HTR-8/SVneo (cell line): Measurements from ENCODE around the gene ATXN10.
"Not testable (repeated sequence)": the region's sequence is repeated elsewhere in the genome, so short reads cannot be mapped to it uniquely, and the experiment has no call there.

ENCODE experiments used
- DNase-seq: peaks from one replicate; pipeline ENCODE4 v3.0.0; 2011; ENCODE audit warnings: low spot score, mixed read lengths; ENCODE audit not compliant: insufficient read length
- FAIRE-seq: peaks from 2 replicates; lab custom pipeline; 2011; peaks lifted over from hg19 to GRCh38; lab: Jason Lieb, UNC

ATXN10 gene

DNA sequence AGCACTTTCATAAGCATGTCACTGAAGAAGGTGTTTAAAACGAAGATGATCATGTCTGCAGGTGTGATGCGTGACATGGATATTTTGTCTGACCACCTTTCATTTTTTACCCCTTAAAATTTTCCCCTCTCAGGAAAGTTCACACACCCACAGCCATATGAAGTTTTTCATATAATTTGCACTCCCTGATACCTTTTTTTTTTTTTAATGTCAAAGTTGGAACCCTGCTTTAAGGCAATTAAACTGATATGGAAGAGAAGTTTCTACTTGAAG is 104.6 kb downstream of the ATXN10 start:
- DNase-seq = no peak
- no peak for FAIRE-seq

DNA sequence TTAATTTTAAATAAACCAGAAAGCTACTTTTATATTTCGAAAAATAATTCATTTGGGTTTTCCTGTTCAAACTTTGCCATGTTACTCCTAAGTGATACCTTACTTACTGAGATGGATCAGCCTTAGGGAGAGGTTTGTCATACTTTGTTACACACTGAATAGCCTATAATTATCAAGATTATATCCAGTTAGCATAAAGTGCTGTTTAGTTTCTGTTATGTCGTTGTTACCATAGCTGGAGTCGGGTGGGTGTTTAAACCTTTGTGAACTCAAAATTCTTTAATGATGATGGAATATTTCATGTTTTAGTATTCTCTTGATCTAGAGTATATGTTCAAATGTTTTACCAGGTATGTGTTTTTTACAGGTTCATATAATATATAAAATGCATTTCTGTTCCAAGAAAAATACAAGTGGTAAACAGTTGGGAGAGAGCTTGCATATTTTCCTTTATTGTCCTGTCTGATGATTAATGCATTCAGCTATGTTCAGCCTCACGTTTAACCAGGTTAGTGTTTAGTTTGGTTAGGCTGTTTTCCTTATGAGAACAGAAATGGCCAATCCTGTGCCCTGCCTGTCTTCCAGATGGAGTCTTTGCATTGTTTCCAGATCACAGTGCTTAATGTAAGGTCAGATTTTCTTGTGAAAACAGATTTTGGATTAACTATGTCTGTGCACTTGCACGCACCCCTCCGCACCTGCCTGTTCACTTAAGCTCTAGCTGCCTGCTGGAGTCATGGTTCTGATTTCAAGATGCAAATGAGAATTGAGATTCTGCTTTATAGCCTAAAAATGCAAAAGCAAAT is 105.6 kb downstream of the ATXN10 start:
- DNase-seq = no peak
- FAIRE-seq = no peak

DNA sequence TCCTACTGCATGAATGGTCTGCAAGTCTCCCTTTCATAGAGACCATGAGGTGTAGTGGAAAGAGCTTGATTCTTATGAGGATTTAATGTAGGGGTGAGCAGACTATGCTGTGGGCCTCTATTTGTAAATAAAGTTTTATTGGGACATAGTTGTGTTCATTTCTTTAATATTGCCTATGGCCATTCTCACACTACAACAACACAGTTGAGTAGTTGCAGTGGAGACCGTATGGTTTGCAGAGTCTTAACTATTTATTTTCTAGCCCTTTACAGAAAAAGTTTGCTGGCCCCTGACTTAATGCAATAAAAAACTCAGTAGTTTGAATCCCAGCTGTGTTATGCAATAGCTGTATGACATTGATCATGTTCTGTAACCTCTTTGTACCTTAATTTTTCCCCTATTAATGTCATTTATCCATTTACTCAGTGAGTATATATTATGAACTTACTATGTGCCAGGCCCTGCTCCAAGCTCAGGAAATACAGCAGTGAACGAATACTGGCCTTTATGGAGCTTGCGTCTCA is 106.3 kb downstream of the ATXN10 start:
- no peak for FAIRE-seq

DNA sequence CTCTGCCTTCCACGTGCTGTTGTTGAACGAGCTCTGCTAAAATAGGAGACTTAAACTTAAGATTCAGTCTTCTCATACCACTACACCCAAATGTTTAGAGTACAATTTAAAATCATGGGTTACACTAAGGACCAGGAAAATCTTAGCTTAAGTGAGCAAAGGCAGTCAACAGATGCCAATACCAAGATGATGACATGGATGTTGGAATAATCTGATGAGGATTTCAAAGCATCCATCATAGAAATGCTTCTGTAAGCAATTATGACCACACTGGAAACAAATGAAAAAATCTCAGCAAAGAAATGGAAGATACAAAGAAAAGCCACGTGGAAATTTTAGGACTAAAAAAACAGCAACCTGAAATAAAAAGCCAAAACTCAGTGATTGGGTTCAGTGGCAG is 109.8 kb downstream of the ATXN10 start:
- no peak for FAIRE-seq

More for the DNA sequence above, 106.3 kb downstream of the ATXN10 start:
- DNase-seq = no peak

DNA sequence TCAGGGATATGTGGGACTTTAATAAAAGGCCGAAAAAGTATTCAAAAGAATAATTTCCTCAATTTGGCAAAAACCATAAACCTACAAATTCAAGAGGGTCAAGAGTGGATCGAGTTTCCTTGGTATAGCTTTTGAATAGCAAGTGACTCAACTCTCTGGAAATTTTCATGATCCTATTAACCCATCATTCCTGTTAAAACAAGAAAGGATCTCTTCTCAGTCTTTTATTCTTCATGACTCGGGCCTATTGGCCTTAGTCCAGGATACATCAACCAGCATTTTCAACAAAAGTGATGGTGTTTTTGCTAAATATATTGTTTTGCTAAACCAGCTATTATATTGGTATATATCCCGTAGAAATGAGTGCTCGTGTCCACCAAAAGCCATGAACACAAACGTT is 110.3 kb downstream of the ATXN10 start:
- FAIRE-seq = no peak
- no peak for DNase-seq

More for the DNA sequence above, 109.8 kb downstream of the ATXN10 start:
- no peak for DNase-seq

DNA sequence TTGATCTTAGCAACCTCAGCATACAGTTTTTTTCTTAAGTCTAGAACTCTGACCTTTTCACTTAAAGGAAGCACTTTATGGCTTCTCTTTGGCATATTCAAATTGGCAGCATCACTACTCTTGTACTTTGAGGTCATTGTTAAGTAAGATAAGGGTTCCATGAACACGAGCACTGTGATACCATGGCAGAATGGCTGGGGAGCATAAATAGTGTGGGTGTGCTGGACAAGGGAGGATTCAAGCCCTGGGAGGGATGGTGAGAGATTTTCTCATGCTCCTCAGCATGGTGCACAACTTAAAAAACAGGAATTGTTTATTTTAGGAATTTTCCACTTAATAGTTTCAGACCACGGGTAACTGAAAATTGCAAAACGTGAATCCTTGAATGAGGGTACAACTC is 111.4 kb downstream of the ATXN10 start:
- DNase-seq = no peak
- FAIRE-seq = no peak

DNA sequence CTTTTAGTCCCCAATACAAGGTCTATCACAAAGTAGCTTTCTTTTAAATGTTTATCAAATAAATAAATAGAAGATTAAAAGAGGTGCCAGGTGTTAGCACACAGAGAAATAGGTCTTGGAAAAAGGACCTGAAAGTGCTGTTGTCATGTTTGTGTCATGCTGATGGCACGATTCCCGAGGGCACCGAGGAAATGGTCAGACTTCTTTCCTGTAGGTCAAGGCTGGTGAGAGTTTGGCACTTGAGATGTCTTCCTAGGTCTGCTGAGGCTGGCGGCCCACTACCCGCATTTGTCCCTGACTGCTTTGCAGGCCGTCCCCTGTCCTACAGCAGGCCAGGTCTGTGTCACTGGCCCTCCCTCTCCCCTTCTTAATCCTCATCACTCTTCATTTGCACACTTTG is 112.1 kb downstream of the ATXN10 start:
- FAIRE-seq = no peak

DNA sequence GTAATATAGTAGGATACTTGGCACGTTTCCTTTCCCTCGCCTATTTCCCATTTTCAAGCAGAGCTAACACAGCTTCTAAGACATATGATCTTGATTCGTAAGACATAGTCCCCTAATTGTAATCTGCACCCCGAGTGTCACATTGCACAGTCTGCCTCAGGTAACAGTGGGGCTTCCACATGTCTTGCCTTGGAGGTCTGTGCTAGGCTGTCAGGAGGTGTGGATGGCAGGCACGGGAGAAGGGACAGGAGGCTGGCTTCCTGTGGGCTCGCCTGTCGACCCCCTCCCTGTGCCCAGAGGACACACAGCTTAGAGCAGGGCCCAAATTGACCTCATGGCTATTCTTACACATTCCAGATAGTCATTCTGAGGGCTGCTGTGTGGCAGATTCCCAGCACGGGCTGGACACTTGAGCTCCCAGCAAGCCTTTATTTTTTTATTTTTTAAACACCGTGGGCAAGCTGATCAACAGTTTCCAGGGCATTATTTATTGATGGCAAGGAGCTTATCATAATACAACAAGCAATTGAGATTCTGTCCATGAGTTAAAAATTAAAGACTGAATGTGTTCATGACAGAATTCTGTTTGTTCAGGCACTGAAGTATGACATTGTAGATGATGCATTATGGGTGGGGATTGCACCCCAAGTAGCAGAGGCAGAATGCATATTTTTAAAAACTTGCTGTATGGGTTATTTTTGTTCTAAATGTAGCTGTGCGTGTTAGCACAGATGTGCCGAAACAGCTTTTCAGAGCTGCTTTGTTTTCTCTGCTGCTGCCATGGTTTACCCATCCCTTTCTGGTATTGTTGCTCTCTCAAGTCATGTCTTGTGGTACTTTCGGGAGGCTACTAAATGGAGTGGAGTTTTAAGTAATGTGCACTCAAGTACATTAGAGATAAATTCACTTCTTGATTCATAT is 113.0 kb downstream of the ATXN10 start:
- FAIRE-seq = no peak
- no peak for DNase-seq

More for the DNA sequence above, 112.1 kb downstream of the ATXN10 start:
- no peak for DNase-seq

DNA sequence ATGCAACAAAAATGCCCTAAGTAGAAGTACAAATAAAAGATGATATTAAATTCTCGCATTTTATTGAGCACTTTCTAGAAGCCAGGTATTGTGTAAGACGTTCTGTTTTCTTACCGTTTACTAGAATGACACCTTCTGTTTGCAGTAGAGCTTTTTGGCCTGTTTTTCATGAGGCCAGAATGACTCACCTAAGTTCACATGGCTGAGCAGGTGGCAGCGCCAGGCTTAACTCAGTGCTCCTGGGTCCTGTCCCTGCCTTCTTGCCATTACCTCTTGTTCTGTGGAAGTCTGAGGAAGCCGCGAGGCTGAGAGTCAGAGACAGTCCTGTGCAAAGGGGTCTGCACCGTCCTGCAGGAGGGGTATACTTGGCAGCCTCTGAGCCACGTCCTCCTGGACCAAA is 113.8 kb downstream of the ATXN10 start:
- FAIRE-seq (no peak), DNase-seq (no peak)

DNA sequence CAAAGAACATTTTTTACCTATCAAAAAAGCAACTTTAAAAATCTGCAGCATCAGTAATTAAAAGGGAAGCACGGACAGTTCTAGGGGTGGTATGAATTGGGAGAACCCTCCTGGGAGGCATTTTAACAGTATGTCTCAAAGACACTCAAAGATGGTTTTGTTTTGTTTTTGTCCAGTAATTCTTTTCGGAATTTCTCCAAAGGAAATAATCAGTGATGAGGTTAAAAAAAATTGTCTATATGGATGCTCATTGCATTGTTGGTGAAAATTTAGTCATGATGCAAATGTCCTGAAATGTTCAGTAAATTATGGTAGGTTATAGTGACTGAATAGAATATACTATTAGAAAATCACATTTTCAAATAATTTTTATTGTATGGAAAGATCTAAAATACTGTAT is 115.1 kb downstream of the ATXN10 start:
- DNase-seq (no peak), FAIRE-seq (no peak)

DNA sequence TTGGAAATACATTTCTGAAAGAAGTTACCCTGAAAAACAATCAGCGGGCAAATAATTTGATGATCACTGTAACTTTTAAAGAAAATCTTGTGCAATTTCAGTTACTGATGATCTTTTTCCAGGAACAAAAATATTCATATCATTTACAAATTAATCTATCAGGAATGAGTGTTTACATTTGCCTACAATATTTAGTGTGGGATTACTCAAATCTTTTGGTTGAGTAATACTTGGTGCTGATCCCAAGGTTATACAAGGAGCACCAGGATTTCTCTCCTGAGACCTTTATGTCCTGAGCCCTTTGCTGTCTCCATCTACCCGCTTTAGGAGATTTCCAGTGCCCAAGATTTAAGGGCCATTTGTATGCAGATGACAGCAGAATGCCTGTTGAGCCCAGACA is 116.1 kb downstream of the ATXN10 start:
- no peak for DNase-seq
- no peak for FAIRE-seq

DNA sequence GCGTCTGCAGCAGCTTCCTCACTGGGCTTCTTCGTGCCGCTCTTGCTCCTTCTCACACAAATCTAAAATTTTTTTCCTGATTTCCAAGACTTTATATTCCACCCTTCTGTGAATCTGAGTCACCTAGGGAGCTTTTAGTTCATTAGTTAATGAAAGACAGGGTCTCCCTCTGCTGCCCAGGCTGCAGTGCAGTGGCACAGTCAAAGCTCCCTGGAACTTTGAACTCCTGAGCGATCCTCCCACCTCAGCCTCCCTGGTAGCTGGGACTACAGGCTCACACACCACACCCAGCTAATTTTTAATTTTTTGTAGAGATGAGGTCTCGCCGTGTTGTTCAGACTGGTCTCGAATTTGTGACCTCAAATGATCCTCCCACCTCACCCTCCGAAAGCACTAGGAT is 116.9 kb downstream of the ATXN10 start:
- FAIRE-seq (no peak), DNase-seq (no peak)

DNA sequence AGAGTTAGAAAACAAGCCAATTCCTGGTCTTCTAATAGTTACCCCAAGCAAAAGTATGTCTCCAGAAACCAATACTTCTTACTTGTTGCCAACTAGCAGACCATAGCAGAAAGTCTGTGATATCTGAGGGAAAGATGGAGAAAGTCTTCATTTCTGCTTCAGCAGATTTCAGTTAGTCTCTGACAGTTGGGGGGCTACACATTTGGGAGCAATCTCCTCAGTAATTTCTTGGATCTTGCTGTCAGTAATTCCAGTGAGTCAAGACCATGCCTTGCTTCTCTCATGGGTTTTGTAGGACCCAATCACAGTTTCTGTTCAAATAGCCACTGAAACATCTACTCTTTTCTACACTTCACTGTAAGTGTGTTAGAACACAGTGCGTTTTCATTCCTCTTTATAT is 118.8 kb downstream of the ATXN10 start:
- no peak for DNase-seq
- no peak for FAIRE-seq

DNA sequence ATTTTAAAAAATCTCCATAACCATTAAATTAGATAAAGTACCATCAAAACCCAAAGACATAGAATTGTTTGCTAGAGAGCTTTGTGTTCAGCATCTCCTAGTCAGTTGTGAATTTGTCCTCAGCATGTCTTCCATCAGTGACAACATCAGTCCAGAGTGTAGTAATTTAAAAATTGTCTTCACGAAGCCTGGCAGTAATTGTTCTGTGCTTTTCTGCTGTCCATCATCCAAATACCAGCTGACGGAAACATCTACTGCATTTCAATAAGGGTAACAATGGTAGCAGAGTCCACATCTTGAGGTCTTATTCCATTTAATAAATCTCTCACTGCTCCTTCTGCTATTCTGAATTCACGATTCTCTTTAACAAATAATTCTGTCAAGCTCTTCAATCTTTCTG is 121.5 kb downstream of the ATXN10 start:
- DNase-seq (no peak), FAIRE-seq (no peak)

DNA sequence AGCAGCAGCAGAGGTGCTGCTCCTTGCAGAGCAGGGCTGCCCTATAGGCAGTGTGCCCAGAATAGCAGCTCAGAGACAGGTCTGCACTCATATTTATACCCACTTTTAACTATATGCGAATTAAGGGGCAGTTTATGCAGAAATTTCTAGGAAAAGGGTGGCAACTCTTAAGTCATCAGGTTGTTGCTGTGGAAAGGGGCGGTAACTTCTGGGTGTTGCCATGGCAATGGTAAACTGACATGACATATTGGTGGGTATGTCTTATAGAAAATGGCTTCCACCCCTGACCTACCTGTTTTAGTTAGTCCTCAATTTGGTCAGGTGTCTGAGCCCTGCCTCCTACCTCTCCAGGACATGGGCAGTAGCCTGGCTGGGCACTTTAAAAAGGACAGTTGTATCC is 122.3 kb downstream of the ATXN10 start:
- no peak for FAIRE-seq
- no peak for DNase-seq

DNA sequence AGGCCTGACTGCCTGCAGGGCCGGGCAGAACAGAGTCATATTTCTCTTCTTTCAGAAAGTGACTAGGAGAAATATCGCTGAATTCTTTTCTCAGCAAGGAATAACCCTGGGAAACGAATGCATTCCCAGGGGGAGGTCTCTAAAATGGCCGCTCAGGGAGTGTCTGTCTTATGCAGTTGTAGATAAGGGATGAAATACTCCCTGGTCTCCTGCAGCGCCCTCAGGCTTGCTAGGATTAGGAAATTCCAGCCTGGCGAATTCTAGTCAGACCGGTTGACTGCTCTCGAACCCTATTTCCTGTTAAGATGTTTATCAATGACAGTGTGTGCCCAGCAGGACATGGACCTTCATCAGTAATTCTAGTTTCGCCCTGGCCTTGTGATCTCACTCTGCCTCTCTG is 124.4 kb downstream of the ATXN10 start:
- FAIRE-seq, DNase-seq: not testable (repeated sequence)

DNA sequence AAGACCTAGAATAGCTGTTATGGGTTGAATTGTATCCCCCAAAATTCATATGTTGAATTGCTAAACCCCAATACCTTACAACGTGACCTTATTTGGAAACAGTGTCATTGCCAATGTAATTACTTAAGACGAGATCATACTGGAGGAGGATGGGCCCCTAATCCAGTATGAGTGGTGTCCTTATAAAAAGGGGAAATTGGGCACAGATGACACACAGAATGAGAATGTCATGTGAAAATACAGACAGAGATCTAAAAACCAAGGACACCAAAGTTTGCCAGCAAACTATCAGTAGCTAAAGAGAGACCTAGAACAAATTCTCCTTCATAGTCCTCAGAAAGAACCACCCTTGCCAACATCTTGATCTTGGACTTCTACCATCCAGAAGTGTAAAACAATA is 127.7 kb downstream of the ATXN10 start:
- DNase-seq (no peak), FAIRE-seq (no peak)

DNA sequence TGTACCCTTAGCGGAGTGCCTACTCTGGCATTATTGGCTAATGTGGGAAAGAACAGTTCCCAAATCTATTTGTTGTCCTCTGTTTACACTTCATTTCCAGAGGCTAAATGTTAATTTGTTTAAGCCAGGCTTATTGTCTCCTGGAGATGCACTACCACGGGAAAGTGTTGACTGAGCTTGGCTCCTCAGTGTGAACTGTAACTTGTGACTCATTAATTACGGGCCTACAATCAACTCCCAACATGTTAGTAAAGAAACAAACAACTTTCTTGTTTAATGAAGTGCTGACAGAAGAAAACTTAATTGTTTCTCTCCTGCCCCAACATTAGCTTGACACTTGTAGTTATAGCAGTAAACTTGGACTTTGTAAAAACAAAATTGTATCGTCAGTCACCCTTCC is 130.4 kb downstream of the ATXN10 start:
- FAIRE-seq = no peak
- DNase-seq = no peak

DNA sequence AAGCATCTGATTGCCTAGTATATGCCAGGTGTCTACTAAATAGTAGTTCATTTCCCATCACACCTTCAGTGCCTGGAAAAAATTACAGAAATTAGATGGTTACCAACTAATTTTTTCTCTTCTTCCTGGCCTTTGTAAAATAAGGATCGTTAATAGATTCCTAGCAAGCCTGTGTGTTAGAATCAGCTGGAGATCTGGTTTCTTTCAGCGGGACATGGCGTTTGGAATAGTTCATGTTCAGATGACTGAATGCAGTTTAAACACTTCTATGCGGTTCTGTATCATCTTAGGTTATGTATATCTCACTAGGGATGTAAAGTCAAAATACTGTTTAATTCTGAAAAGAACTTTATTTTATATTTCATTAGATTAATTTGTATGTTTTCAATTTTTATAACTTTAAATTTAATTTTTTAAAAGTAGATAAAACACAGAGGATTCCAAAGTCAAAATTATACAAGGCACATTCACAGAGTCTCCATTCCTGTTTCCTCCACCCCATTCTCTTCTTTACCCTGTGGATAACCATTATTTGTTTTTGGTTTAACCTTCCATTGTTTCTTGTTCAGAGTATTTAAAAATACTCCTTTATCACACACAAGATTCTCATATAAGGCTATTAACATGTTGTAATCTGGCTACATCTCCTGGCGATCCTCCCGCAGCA is 132.8 kb downstream of the ATXN10 start:
- FAIRE-seq = no peak
- no peak for DNase-seq

DNA sequence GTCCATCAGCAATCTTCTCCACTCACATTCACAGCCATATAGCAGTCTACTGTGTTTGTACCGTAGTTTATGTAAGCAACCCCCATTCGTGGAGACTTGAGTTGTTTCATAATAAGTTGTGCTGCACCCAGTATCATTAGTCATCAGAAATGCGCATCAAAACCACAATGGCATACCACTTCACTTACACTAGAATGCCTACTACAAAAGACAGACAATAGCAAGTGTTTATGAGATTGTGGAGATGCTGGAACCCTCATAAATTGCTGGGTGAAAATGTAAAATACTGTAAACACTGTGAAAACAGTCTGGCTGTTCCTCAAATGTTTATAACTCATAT is 133.3 kb downstream of the ATXN10 start:
- DNase-seq = peak; percentile 76
- FAIRE-seq = peak; percentile 65

DNA sequence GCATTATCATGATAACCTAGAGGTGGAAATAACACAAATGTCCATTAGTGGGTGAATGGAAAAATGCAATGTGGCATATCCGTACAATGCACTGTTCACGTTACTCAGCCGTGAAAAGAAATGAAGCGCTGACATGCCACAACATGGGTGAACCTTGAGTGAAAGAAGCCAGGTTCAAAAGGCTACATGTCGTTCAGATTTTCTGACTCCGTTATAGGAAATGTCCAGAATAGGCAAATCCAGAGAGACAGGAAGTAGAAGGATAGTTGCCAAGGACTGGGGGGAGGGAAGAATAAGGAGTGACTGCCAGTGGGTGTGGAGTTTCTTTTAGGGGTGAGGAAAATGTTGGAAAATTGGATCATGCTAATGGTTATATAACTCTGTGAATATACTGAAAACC is 133.8 kb downstream of the ATXN10 start:
- DNase-seq (no peak), FAIRE-seq (no peak)
